Liver (tissue), 9 donors: Measurements from ENCODE around the gene MYOT. TPM values are rescaled to one million over a fixed set of nuclear protein-coding genes. Genes with fewer than 3 reads are reported as not detected.

Experiments used
- DNase-seq: peaks from one replicate; pipeline ENCODE4 v3.0.0-alpha.2; 2017; ENCODE audit warnings: low spot score
- H3K27ac ChIP-seq, 2 donors: one replicate each; pipeline ENCODE4 v1.7.0; 2013; ENCODE audit warnings: inconsistent platforms in 2 of 2, low read length in 2 of 2, control low read depth in 1 of 2, low read depth in 1 of 2, mild to moderate bottlenecking in 1 of 2
- H3K27me3 ChIP-seq, 4 donors: one replicate each; pipeline versions ENCODE4 v1.6.1 to v1.7.0; 2013; ENCODE audit warnings: low read length in 3 of 4, inconsistent platforms in 1 of 4, mild to moderate bottlenecking in 1 of 4, moderate library complexity in 1 of 4; ENCODE audit not compliant: control insufficient read depth in 4 of 4, insufficient read depth in 4 of 4
- H3K36me3 ChIP-seq, 4 donors: one replicate each; pipeline versions ENCODE4 v1.6.1 to v1.7.0; 2013; ENCODE audit warnings: low read length in 3 of 4, mild to moderate bottlenecking in 3 of 4, low read depth in 1 of 4, moderate library complexity in 1 of 4; ENCODE audit not compliant: control insufficient read depth in 4 of 4, insufficient read depth in 3 of 4
- H3K4me1 ChIP-seq, 4 donors: one replicate each; pipeline versions ENCODE4 v1.6.1 to v1.7.0; 2013; ENCODE audit warnings: low read length in 3 of 4, mild to moderate bottlenecking in 3 of 4, moderate library complexity in 1 of 4; ENCODE audit not compliant: control insufficient read depth in 4 of 4, insufficient read depth in 4 of 4
- H3K4me3 ChIP-seq, 3 donors: one replicate each; pipeline versions ENCODE4 v1.6.1 to v1.7.0; 2013; ENCODE audit warnings: low read length in 3 of 3, control low read depth in 1 of 3, low read depth in 1 of 3, mild to moderate bottlenecking in 1 of 3
- H3K9ac ChIP-seq, 2 donors: one replicate each; pipeline ENCODE4 v1.7.0; 2013; ENCODE audit warnings: low read length in 2 of 2, mild to moderate bottlenecking in 2 of 2, moderate library complexity in 2 of 2, control low read depth in 1 of 2, low read depth in 1 of 2
- H3K9me3 ChIP-seq, 4 donors: one replicate each; pipeline versions ENCODE4 v1.6.1 to v1.7.0; 2013; ENCODE audit warnings: low read length in 3 of 4; ENCODE audit not compliant: control insufficient read depth in 4 of 4
- ATF3 ChIP-seq: IDR thresholded peaks from 2 replicates; pipeline ENCODE4 v1.6.1; 2016; ENCODE audit warnings: antibody characterized with exemption
- CTCF ChIP-seq: fragments of 150-350 bp; IDR thresholded peaks from 2 replicates; pipeline ENCODE4 v1.5.1; 2017; ENCODE audit warnings: improper control_type of control experiment, low read depth, low read length; ENCODE audit not compliant: missing input control
- EGR1 ChIP-seq, 2 donors: IDR thresholded peaks; 2 replicates each; pipeline ENCODE4 v1.6.1; 2016 to 2018; ENCODE audit warnings: antibody characterized with exemption in 2 of 2, low read depth in 2 of 2
- FOXA1 ChIP-seq: IDR thresholded peaks from 2 replicates; pipeline ENCODE4 v1.6.1; 2016; ENCODE audit warnings: antibody characterized with exemption
- FOXA2 ChIP-seq: IDR thresholded peaks from 2 replicates; pipeline ENCODE4 v1.6.1; 2016; ENCODE audit warnings: antibody characterized with exemption
- GABPA ChIP-seq, 2 donors: IDR thresholded peaks in 1 of 2; conservative IDR thresholded peaks in 1 of 2; 2 replicates each; pipeline ENCODE4 v1.6.1; 2016; ENCODE audit warnings: antibody characterized with exemption in 2 of 2, mild to moderate bottlenecking in 1 of 2, moderate library complexity in 1 of 2
- HNF4A ChIP-seq, 2 donors: conservative IDR thresholded peaks; 2 replicates each; pipeline ENCODE4 v1.6.1; 2016; ENCODE audit warnings: antibody characterized with exemption in 2 of 2, mild to moderate bottlenecking in 2 of 2
- HNF4G ChIP-seq: IDR thresholded peaks from 2 replicates; pipeline ENCODE4 v1.6.1; 2016; ENCODE audit warnings: antibody characterized with exemption
- NR2F2 ChIP-seq: IDR thresholded peaks from 2 replicates; pipeline ENCODE4 v1.6.1; 2016; ENCODE audit warnings: antibody characterized with exemption
- RAD21 ChIP-seq, 2 donors: IDR thresholded peaks; 2 replicates each; pipeline ENCODE4 v1.6.1; 2016; ENCODE audit warnings: antibody characterized with exemption in 2 of 2, mild to moderate bottlenecking in 2 of 2
- REST ChIP-seq: IDR thresholded peaks from 2 replicates; pipeline ENCODE4 v1.6.1; 2016; ENCODE audit warnings: antibody characterized with exemption, mild to moderate bottlenecking
- RXRA ChIP-seq, 2 donors: IDR thresholded peaks; 2 replicates each; pipeline ENCODE4 v1.6.1; 2017 to 2018; ENCODE audit warnings: antibody characterized with exemption in 2 of 2, mild to moderate bottlenecking in 1 of 2
- TAF1 ChIP-seq: conservative IDR thresholded peaks from 2 replicates; pipeline ENCODE4 v1.6.1; 2016; ENCODE audit warnings: antibody characterized with exemption, mild to moderate bottlenecking
- YY1 ChIP-seq: IDR thresholded peaks from 2 replicates; pipeline ENCODE4 v1.6.1; 2016; ENCODE audit warnings: antibody characterized with exemption, mild to moderate bottlenecking
- WGBS: extraction: QIAGEN DNeasy Blood & Tissue Kit; methylation state at CpG from one replicate; pipeline ENCODE4 v1.1.7; 2013; 5-methylcytosine and 5-hydroxymethylcytosine counted together
- polyA plus RNA-seq, 2 donors: library from polyadenylated mRNA; stranded (reverse) in 1 of 2; unstranded in 1 of 2; fragments of 200-250 nt in 1 of 2; fragments of >200 nt in 1 of 2; fragmentation: Nextera tagmentation in 1 of 2; extraction: Ambion mirVana in 1 of 2; gene quantifications; one replicate each; pipeline versions ENCODE4 v1.2.1 to v1.2.3, GENCODE V29; 2013 to 2015
- total RNA-seq, 2 donors: library from RNA; depleted of rRNA; stranded (reverse); fragments of >200 nt; gene quantifications; one replicate each; pipeline ENCODE4 v1.2.3, GENCODE V29; 2014
- TF ChIP-seq, protein P1 (sequence below): IDR thresholded peaks from 2 replicates; pipeline ENCODE4 v1.6.1; 2016; ENCODE audit warnings: antibody characterized with exemption
- TF ChIP-seq, protein P2 (sequence below): IDR thresholded peaks from 2 replicates; pipeline ENCODE4 v1.6.1; 2016; ENCODE audit warnings: antibody characterized with exemption
- donor health status: healthy.
- donor health status: healthy.
- donor health status: healthy.
- donor health status: healthy.
- donor health status: healthy.

The MYOT gene
- total and polyA plus RNA-seq, 4 donors, result 0.05 to 1.3 (median 0.34) TPM

GRCh38 chr5:137856201-137856600 is 11.5 kb upstream of the MYOT start:
- TF ChIP-seq HNF4G (no peak), HNF4A (conservative IDR thresholded peaks at IDR 0.05) (no peak), REST (no peak), ATF3 (no peak), NR2F2 (no peak), FOXA2 (no peak), EGR1 (IDR thresholded peaks at IDR 0.05; ENCODE audit: low read depth in 2 of 2) (no peak), FOXA1 (no peak), GABPA (IDR thresholded peaks at IDR 0.05 in 1 of 2, conservative IDR thresholded peaks at IDR 0.05 in 1 of 2) (no peak), TAF1 (no peak)
- TF ChIP-seq, protein P1, sequence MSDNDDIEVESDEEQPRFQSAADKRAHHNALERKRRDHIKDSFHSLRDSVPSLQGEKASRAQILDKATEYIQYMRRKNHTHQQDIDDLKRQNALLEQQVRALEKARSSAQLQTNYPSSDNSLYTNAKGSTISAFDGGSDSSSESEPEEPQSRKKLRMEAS, result no peak
- TF ChIP-seq, protein P2, sequence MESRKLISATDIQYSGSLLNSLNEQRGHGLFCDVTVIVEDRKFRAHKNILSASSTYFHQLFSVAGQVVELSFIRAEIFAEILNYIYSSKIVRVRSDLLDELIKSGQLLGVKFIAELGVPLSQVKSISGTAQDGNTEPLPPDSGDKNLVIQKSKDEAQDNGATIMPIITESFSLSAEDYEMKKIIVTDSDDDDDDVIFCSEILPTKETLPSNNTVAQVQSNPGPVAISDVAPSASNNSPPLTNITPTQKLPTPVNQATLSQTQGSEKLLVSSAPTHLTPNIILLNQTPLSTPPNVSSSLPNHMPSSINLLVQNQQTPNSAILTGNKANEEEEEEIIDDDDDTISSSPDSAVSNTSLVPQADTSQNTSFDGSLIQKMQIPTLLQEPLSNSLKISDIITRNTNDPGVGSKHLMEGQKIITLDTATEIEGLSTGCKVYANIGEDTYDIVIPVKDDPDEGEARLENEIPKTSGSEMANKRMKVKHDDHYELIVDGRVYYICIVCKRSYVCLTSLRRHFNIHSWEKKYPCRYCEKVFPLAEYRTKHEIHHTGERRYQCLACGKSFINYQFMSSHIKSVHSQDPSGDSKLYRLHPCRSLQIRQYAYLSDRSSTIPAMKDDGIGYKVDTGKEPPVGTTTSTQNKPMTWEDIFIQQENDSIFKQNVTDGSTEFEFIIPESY, result no peak
- DNase-seq, result no peak
- H3K4me1 ChIP-seq, result peaks cover 0 to 10% (median 0%) of the 10 kb centered on the region in 4 donors
- 86% methylated on average over 3 of the region's 3 CpGs for WGBS
- no peaks in the 10 kb centered on the region for H3K36me3 ChIP-seq
- H3K27ac ChIP-seq, result no peak overlapping the region
- H3K4me3 ChIP-seq, result no peak overlapping the region
- H3K9ac ChIP-seq, result no peak overlapping the region
- H3K9me3 ChIP-seq, result no peaks in the 10 kb centered on the region
- no peaks in the 10 kb centered on the region for H3K27me3 ChIP-seq

GRCh38 chr5:137856916-137857862 is 10.5 kb upstream of the MYOT start:
- Histone ChIP-seq H3K4me1 (peaks cover 0 to 10% (median 0%) of the 10 kb centered on the region in 4 donors), H3K9me3 (no peaks in the 10 kb centered on the region), H3K4me3 (no peak overlapping the region), H3K36me3 (no peaks in the 10 kb centered on the region), H3K27me3 (no peaks in the 10 kb centered on the region), H3K9ac (no peak overlapping the region), H3K27ac (no peak overlapping the region)
- TF ChIP-seq NR2F2, result no peak
- no peak for TF ChIP-seq CTCF
- no peak for TF ChIP-seq HNF4A (conservative IDR thresholded peaks at IDR 0.05)
- TF ChIP-seq REST, result no peak
- TF ChIP-seq RAD21 (IDR thresholded peaks at IDR 0.05), result no peak
- TF ChIP-seq FOXA2, result no peak
- TF ChIP-seq RXRA (IDR thresholded peaks at IDR 0.05), result no peak
- TF ChIP-seq GABPA (IDR thresholded peaks at IDR 0.05 in 1 of 2, conservative IDR thresholded peaks at IDR 0.05 in 1 of 2), result no peak
- no peak for TF ChIP-seq YY1
- TF ChIP-seq, protein P1, result no peak
- 90% methylated on average over 5 of the region's 5 CpGs for whole genome bisulfite sequencing
- DNase-seq, result no peak
